GM18873 (cell line): ENCODE data around the gene PIGA.
"Not testable (repeated sequence)": the region's sequence is repeated elsewhere in the genome, so short reads cannot be mapped to it uniquely, and the experiment has no call there.

ENCODE experiments used
- ATAC-seq: cut with Tn5 transposase; IDR thresholded peaks from one replicate; pipeline ENCODE4 v1.9.1; 2021; ENCODE audit warnings: mild to moderate bottlenecking, moderate library complexity, moderate number of reproducible peaks; ENCODE audit not compliant: unreplicated experiment, low FRiP score

The PIGA gene

DNA sequence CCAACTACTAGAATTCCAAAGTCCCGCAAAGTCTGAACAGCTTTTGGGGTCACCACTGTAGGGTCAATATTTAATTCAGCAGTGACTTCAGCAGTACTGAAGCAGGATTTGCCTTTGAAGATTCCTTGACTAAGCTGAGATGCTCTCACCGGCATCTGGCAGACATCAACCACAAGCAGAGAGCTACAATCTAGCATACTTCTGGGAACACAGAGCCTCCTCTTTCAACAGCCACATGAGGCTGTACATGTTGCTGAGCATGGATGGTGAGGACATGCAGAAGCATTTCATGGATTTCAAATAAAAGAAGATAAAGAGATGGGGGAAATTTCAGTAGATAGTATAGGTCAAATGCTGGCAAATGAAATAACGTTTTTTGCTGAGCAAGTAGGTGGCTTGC lies 13.3 kb downstream of the PIGA start:
- ATAC-seq = no peak

DNA sequence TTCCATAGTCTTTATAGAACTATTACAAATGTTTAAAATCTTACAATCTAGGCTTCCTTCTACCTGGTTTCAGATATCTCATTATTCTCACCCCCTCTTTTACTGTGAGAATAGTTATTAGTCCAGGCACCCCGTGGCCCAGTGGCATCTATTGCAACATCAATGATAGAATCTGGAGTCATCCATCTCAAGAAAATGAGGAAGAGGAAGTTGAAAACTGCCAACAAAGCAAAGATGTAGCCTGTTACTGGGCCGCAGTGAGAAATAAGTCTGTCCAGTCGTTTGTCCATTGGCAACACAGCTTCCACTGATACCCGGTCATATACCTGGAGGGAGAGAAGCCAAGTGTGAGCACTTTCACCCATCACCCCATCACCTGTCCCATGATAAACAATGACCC lies 13.9 kb downstream of the PIGA start:
- ATAC-seq = no peak

DNA sequence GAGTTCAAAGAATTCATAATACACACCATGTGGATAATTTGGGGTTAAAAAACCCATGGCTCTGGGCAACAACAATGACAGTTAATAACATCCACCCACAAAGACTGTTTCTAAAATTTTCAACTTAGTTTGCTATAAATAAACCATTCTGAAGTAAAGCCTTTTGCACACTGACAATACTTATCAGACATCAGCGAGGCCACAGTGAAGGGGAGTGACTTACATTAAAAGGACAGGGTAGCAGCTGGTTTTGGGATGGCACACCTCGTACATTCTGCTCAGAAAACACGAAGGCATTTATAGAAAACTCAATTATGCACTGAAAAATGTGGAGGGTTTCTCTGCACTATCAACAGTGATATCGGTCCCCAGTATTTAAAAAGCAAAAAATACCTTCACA lies 15.0 kb downstream of the PIGA start:
- ATAC-seq = no peak

DNA sequence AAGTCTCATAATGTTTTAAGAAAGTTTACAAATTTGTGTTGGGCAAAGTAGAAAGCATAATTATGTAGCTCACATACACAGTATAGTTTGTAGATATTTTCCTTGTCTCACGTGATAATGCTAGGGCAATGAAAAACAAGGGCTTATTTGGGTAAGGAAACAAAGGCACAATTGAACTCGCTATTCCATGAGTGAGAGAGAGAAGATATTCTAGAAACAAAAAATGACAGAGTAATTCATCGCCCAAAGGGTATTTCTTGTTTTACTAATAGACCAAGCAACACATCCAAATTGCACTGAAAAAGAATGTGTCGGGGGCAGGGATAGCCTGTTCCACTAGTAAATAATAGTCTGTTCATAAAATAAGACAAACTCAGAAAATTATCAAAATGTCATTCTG lies 16.2 kb downstream of the PIGA start:
- ATAC-seq = no peak

DNA sequence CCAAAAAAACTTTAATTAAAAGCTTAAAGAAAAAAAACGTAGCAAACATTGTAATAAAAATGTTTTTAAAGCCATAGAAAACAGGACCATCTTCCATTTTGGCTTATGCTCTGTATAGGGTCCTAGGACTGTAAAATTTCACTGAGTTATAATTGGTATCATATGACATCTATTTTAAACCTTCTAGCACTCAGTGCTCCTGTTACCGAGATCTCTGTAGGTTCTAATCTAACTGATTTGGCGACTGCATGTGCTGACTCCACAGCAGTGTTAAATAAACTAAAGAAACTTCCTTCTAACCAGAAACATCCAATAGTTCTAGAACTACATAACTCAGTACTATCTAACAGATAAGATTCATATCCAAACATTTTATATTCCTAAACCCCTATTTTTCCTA lies 19.8 kb downstream of the PIGA start, which contains the start of gene ASB11:
Gene ASB11 (minus strand): TSS at position 132 of the 400 bp plus-strand sequence. CDS start 35 bp downstream, at position 97.
- no peak for ATAC-seq

DNA sequence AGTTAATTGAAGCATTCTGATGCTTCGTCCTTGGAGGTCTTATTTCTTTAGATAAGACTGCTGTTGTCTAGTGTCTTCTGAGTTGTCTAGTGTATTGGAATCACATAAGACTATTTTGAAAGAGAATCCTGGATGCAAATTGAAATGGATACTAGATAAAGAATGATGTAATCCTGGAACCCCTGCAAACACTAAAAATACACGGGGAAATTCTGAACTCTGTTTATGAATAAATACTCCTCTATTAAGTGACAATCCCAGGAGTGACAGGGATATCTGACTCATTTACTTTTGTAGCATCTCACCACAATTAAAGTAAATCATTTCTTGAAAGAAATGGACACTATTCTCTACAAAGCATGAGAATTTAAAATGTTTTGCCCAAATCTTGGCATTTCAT lies 20.9 kb downstream of the PIGA start:
- no peak for ATAC-seq

DNA sequence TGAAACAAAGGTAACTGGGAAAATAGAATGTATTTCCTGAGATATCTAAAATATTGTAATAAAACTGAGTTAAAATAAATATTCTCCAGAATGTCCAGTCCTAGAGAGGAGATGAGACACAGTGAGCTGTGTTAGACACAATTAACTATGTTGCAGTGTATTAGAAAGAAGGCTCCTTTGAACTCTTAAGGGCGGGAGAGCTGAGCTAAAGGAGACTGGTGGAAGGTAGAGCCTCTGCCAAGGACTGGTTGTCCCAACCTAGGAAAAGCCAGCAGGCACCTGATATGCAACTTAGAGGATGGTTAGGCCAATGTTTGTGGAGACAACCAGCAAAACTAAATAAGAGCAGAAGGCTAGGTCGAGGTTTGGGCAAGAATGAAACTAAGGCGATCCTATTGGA lies 24.2 kb downstream of the PIGA start:
- no peak for ATAC-seq

DNA sequence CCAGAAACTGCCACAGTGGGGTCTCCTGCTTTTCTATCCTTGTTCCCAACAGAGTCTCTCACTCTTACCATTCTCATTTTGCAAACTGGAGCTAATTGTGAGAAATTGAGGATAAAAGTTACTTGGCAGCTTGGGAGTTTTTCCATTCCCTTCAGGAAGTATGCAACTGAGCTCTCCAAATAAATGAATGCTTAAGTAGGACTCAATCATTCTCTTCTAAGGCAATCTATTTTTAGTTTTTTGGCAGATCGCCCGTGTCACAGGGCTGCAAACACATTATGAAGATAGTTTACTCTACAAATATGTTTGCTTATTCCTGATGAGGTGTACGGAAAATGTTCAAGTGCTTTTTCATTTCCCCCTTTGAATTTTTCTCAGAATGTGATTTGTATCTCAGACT lies 25.2 kb downstream of the PIGA start:
- no peak for ATAC-seq

DNA sequence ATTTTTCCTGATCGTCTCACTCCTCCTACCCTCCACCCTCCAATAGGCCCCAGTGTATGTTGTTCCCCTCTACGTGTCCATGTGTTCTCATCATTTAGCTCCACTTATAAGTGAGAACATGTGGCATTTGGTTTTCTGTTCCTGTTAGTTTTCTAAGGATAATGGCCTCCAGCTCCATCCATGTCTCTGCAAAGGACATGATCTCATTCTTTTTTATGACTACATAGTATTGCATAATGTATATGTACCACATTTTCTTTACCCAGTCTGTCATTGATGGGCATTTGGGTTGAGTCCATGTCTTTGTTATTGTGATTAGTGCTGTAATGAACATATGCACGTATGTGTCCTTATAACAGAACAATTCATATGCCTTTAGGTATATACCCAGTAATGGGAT lies 29.4 kb downstream of the PIGA start:
- not testable (repeated sequence) for ATAC-seq

DNA sequence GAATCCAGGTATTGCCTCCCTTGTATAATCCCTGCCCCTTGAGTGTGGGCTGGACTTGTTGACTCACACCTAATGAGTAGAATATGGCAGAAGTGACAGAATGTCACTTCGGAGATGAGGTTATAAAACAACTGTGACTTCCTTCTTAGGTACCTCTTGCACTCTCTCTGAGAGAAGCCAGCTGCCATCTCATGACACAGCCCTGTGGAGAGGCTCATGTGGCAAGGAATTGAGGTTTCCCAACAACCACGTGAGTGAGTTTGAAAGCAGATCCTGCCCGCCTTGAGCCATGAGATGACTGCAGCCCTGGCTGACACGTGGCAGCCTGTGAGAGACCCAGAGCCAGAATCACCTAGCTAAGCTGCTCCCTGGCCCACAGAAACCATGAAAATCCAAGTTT lies 33.4 kb downstream of the PIGA start:
- ATAC-seq = no peak

DNA sequence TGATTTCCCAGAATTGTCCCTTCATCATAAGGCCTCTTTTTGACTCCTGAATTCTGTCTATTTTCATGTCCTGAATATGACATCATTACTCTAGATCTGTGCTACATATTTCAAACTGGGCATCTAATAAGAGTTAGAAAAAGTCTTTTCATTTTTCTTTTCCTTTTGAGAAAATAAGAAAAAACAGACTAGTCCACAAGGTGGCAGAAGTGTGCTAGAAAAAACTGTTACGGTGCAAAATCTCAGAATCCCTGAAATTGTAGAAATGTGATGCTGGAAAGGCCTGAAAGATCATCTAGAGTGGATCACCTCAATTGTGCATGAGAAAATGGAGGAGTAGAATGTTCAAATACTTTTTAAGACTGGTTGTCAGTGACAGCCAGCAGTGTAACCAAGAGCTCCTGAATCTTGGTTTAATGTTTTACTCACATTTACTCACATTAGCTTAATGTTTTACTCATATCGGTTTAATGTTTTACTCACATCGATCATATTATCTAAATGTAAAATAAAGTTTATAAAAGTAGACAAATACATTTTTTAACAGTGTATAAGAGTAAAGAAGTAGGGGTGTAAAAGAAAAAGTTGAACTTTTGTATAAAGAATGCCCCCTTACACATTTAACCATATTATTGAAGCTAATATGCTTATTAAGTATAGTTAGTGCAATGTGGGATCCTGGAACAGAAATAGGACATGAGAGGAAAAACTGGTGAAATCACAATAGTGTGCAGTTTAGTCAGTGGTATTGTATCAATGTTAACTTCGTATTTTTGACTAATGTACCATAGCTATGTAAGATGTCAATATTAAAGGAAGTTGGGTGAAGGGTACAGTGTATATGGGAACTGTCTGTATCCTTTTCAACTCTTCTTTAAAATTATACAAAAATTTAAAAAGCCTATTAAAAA lies 35.1 kb downstream of the PIGA start:
- no peak for ATAC-seq

DNA sequence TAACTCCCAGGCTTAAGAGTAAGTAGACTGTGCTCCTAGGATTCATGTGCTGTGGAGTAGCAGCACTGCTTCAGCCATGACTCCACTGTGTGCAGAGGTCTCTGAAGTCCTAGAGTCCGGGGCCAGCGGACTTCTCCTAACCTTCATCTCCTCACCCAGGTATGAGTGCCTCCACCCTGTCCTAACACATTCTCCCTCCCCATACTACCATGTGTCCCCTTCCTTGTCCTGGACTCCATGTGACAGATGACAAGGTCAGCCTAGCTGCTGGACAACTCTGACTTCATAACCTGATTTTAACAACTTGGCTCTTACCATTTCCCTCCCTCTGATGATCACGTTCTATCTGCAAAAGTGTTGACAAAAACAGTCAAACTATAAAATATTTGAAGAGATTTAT lies 36.5 kb downstream of the PIGA start:
- ATAC-seq = no peak

DNA sequence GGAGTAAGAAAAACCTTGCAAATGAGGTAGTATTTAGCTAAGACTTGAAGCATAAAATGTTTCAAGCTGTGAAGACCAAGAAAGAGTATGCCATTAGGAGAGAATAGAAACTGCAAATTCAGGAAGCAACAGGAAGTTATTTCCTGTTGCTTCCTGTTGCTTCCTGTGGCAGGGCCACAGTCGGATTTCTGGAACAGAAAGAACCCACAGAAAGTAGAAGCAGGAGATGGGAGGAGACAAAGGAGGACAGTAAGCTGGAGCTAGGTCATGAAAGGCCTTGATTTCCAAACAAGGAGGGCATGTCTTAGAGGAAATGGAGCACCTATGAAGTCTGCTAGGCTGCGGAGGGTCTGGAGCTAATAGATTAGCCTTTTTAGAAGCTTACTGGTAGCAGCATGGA lies 37.1 kb downstream of the PIGA start:
- ATAC-seq = no peak

DNA sequence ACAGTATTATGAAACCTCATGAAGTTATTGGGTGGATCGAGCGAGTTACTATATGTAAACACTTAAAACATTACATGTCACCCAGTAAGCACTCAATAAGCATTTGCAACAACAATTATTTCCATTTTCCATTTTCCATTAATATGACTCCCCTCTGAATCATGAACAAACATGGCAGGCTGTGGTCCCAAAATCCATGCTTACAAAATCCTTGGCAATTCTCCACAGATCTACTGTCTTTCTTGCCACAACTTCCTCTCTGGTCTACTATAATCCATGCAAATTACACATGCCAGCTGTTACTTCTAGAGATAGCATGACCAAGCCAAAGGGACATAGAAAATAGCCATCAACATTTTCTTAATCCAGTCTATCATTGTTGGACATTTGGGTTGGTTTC lies 41.9 kb downstream of the PIGA start:
- no peak for ATAC-seq

DNA sequence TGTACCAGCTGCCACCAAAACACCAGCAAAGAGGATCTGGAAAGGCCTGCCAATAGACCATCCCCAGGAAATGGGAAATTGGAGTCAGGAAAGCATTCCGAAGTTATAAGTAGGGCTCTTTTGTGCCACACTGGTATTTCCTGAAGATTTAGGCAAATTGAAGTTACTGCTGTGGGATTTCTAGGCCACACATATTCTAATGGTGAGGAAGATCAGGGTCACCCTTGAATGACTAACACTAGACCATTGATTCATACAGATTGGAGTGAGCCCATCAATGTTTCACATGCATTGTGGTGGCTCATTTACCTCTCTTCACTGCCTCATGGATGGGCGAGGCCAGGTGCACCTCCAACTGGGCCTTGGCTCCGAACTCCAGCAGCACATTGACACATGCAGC lies 42.5 kb downstream of the PIGA start:
- ATAC-seq = no peak

DNA sequence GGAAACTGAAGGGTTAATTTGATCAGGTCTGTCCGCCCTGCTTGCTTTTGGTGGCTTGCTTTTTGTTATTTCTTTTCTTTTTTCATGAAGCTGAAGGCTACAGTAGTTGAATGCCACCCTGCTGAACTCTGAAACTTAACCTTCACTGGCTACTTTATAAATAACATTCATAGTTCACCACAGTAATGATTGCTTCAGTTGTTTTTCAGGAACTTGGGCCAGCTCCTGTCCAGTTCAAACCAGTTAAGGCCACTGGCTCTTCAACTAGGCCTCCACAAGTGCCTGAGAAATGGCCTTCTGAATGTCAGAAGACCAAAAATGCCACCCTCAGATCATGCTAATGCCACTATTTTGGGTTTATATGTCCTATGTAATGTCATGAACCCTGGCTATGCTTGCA lies 57.7 kb downstream of the PIGA start:
- no peak for ATAC-seq

DNA sequence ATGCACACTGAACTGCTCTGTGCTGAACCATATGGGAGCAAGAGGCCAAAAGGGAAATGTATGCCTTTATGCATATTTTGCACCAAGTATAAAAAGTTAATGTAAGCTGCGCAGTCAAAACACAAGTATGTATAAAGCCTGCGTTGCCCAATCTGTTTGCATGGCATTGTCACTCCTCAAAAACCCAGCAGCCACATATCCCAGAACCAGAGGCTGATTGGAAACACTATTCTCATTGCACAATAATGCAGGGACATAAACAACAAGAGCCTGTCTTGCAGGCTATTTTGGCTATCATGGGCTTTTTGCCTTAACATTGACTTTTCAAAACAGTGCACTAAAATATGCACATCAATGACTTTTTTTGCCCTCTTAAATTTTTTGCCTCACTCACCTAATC lies 60.4 kb downstream of the PIGA start:
- ATAC-seq = no peak

DNA sequence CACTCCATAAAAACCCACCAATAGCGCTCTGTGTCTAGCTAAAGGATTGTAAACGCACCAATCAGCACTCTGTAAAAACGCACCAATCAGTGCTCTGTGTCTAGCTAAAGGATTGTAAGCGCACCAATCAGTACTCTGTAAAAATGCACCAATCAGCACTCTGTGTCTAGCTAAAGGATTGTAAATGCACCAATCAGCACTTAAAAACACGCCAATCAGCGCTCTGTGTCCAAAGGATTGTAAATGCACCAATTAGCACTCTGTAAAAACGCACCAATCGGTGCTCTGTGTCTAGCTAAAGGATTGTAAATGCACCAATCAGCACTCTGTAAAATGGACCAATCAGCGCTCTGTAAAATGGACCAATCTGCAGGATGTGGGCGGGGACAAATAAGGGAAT lies 62.0 kb downstream of the PIGA start:
- not testable (repeated sequence) for ATAC-seq

DNA sequence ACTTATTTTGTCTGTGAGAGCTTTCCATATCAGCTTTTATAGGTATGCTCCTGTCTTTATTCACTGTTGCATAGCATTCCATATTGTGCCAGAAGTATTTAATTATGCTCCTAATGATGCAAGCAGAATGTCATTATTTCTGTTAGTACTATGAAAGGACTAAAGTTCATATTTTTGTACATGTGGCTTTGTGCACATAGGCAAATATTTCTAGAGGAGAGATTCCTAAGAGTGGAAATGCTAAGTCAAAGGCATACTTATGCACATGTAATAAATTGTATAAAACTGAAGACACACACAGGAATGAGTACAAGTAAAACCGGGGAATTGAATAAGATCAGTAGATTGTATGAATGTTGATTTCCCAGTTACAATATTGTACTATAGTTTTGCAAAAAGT lies 63.6 kb downstream of the PIGA start:
- ATAC-seq = no peak

DNA sequence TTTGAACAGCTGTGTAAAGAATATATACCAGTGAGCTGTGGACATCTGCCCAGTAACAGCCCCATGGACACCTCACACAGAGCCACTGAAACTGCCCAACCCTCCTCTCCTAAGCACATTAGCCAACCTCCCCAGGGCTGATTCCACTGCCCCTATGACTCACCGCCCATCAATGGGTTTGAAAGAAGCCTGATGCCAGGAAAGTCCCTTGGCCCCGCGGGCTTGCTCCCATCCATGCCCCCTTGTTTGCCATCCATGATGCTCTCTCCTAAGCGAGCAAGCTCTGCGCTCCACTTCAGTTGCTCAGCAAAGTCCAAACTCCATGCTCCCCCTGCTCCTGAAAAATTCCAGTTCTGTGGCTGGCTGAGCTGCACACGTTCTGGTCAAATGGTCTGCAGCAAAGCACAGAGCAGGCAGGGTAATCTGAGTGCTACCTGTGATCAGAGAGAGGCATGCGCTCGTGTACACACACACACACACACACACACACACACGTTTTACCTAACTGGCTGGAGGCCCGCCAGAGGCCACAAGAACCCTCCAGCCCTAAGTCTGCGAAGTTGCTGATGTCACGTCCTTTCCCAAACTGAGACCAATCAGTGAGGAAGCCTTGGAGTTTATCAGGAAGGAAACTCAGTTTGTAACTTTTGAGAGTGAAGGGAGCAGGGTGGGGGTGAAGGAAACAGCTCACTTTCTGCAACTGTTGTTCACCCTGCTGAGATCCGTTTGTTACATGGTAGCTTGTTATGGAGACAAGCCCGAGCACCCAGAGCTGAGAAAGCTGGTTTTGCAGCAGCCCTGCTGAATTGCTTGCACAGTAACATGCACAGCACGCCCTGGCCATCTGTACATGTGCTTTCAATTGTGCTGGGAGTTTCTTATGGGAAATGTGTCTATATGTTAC lies 65.5 kb downstream of the PIGA start, which contains the start of gene ASB9:
Gene ASB9 (minus strand): TSS at position 466 of the 904 bp plus-strand sequence. CDS start 209 bp downstream, at position 257.
- ATAC-seq = no peak
